C4-2B (cell line): Measurements from ENCODE around the gene RDM1.

Source experiments
- CTCF ChIP-seq: fragments of 450-650 bp; conservative IDR thresholded peaks from 2 replicates; pipeline ENCODE4 v1.5.1; 2017; ENCODE audit warnings: mild to moderate bottlenecking
- ZFX ChIP-seq: fragments of 450-650 bp; IDR thresholded peaks from 2 replicates; pipeline ENCODE4 v1.6.1; 2017

- TF ChIP-seq CTCF, result no peak
- TF ChIP-seq ZFX, result no peak
These were observed 11.9 kb downstream of the RDM1 start for GRCh38 chr17:35918665-35919064.
